ENCODE measurements around the gene FCHSD2.

Gene FCHSD2

GRCh38 chr11:73142128-73142377 is at the start of gene FCHSD2:
Gene FCHSD2 (minus strand): TSS chr11:73142318. CDS start chr11:73141877, 441 bp downstream.
- no peak for DNase-seq

DNA sequence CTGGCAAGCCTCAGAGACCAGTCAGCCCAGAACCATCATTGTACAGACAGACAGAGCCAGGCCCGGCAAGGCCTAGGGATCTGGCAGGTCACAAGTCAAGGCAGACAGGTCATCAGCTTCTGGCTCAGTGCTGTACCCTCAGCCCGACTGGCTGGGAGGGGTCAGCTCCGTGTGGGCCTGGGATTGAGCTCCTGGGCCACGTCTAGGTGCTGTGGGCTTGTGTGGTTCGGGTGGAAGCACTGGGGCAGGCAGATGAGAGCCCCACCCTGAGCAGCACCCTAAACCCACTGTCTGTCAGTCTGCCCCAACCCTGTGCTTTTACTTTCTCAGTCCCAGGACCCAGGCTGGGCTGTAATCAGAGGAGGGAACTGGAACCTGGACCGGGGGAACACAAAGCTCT is 49.0 kb upstream of the FCHSD2 start:
- no peak for DNase-seq

DNA sequence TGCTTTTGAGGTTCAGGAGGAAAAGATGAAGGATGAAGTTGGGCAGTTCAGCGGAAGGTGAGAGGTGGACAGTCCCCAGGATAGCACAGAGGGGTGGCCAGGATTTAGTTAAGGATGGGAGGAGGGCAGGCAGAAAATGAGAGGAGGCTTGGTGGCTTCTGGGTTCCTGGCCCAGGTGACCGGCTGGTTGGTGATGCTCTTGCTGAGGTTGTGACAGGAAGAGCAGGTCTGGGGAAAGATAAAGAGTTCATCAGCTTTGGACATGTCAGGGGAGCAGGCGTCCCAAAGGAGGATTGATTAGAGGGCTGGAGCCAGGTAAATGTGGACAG is 48.4 kb upstream of the FCHSD2 start:
- no peak for DNase-seq

GRCh38 chr11:73189723-73190556 is 47.8 kb upstream of the FCHSD2 start:
- DNase-seq = no peak

DNA sequence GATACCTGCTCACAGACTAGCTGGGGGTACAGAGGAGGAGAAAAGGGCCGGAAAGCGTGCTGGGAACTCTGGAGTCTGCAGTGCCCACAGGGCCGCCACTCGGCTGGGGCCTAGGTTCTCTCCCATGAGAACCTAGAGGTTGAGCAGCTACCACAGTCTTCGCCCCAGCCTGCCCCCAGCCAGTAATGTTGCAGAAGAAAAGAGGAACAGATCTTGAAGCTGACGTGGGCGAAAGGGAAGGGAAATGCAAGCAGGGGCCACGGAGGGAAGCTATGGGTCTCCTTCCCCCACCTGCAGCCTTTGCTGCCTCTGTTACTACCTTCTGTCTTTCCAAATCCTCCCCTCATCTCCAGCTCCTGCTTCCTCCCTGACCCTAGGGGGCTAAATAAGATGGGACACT is 47.2 kb upstream of the FCHSD2 start:
- no peak for DNase-seq

DNA sequence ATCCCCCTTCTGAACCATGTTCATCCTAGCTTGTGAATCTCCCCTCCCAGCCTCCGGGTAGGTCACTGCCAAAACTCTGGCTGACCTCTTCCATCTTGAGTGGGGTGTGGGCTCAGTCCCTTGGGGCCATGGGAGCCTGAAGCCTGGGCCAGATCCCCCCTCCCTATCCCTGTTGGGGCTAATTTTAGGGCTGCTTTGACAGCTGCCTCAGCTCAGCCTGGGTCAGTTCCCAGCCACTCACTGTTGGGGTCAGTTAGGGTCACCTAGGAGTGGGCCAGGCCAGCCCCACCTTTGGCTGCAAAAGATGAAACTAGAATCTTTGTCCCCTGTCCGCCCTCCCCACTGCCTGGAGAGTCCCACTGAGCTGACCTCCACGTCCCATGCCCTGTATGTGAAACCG is 46.2 kb upstream of the FCHSD2 start:
- no peak for DNase-seq

- no peak for DNase-seq
Observed at GRCh38 chr11:73187854-73188253, 45.7 kb upstream of the FCHSD2 start.

GRCh38 chr11:73186886-73187285 is 44.8 kb upstream of the FCHSD2 start:
- no peak for DNase-seq

GRCh38 chr11:73186294-73186850 is 44.3 kb upstream of the FCHSD2 start:
- no peak for DNase-seq

- DNase-seq = no peak
Observed at GRCh38 chr11:73185680-73186293, 43.7 kb upstream of the FCHSD2 start.

DNA sequence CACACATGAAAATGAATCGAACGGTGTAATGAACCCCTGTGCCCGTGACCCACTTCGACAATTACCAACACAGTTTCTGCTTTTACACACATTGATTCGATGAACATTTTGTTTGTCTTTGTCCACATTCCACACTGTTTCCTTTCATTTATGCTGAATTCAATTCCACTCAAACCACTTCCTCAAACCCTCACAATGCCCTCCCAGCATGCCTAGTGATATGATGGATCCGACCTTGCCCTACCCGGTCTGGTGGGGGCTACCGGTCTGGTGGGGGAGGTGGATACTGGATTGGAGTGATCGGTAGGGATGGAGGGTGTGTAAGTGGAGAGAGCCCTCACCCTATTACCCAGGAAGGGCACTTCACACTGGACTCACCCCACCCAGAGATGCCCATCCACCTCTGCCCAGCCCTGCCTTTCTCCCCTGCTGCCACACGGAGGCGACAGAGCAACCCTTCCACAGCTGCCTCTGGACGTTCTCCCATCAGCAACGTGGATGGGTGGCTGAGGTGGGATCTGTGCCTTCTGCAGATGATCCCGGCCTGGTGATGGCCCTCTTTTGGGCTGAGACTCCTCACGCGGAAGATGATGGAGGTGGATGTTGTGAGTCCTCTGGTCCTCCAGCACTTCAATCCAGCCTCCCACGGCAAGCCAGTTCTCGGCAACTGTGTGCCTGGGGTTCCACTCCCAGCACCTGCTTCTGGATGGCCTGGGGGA is 43.0 kb upstream of the FCHSD2 start:
- peak; percentile 40 for DNase-seq

DNA sequence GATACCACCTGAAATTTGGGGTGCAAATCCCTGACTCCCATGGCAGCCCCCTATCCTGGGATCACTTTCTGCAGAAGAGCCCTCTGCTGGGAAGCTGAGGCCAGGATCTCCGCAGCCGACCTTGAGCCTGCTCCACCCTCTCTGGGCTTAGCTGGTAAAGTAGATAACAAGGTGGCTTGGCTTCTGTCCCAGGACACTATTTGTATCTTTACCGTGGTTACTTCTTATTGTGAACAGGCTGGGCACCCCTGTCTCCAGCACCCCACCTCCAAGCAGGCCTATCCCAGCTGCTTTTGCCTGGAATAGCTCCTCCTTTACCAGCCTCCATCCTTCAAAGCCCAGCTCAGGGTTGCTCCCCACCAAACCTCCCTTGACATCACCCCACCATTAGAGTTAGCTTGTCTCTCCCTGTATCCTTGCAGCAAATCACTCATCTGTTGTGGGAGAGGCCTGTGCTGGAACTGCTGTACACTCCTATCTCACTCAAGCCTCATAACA is 40.8 kb upstream of the FCHSD2 start:
- DNase-seq = no peak

DNA sequence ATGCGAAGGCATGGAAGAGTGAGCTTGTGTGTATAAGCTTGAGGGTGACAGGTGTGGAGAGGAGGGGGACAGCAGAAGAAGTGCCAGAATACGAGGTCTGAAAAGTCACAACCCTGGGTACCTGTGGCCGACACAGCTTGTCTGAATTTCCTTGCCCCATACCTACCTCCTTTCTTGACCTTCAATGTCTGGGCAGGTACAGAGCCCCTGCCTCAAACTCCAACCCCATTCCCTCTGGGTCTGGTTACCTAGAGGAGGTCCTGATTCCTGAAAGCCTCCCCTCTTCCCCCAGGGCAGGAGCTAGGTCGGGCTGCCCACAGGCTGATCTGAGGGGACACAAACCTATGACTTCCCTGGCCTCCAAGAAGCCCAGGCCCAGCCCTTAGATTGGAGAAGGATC is 36.6 kb upstream of the FCHSD2 start:
- DNase-seq = no peak

DNA sequence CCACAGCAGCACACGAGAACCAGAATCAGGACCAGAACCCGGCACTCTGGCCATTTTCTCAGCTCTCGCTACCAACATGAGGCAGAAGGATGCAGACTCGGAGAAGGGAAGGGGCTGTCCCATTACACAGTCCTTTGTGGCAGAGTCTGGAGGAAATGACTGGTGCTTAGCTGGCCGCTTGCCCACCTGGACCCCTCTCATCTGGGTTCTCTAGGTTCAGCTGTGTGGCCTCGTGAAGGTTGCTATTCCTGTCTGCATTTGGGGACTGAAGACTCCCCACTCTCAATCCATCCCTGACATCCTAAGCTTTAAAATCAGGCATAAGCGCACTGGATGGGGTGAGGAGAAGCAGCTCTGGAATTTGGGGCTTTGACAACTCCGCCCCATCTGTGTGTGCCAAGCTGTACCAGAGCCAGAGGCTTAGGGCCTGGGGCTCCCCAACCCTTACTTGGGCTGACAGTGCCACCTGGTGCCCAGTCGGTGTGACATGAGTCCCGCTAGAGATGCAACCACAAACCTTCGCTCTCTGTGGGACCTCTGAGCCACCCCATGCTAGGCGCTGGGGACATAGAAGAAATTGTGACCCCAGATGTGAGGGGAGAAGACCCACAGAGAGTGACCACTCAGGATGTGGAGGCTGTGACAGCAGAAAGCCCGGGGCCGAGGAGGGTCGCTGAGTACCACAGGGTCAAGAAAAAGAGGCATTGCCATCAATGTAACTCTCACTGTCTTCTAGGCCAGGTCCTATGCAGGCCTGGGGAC is 35.8 kb upstream of the FCHSD2 start:
- DNase-seq = peak; percentile 56

DNA sequence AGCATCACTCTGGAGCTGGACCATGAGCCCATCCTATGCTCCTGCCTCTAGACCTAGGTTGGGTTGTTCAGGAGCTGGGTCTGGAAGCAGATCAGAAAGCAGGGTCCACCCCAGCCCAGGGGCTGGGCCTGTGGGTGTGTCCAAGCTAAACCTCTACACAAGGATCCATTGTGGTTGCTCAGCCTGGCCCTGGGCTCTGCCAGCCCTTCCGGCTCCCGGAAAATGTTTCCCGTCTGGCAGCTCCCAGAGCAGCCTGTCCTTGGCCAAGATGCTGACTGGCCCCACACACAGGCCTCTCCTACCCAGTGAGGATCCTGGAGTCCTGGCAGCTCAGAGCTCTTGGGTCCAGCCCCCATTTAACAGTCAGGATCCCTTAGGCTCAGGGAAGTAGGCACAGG is 35.3 kb upstream of the FCHSD2 start:
- DNase-seq = no peak

- no peak for DNase-seq
Observed at GRCh38 chr11:73176874-73177155, 34.7 kb upstream of the FCHSD2 start.

GRCh38 chr11:73176145-73176873 is 34.2 kb upstream of the FCHSD2 start:
- no peak for DNase-seq

- no peak for DNase-seq
Observed at GRCh38 chr11:73175551-73176144, 33.5 kb upstream of the FCHSD2 start.

DNA sequence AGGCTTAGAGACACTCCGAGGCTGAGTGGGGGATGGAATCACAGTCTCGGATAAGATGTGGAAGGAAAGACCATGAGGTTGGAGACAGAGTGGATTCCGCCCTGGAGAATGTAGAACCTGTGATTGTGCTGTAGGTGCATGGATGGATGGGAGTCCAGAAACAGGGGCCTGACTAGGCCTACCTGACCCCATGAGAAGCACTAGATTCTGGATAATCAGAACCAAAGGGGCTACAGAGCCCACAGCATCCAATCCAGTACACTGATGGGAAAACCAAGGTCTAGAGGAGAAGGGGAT is 32.3 kb upstream of the FCHSD2 start:
- no peak for DNase-seq

DNA sequence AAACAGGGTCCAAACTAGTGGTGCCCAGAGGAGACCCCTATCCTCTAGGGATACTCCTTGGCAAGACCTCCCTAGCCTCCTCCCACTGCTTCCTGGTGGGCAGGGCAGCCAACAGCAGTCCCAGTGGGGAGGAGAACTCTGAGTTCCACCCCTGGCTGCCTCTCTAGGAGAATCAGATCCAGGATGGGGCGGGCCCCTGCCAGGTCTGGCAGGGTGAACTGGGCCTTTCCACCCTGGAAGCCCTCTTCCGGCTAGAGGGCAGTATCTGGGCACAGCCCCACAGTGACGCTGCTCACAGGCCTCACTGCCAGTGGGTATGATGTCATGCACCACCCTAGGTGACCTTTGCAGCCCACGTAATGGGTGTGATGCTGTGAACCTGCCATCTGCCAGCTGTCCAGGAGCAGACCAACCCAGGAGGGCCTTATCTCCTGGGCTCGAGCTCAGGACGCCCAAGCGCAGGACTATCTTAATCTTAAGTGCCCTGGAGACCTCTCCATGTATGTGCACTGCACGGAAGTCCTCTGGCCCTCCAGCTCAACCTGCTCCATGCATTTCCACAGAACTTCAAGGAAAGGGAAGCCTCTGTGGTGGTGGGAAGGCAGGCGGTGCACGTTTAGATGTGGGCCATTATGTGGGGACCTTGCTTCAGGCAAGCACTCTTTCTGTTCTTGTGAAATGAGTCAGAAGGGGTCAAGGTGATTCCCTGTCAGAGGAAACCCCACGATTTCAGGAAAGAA is 31.8 kb upstream of the FCHSD2 start:
- no peak for DNase-seq

GRCh38 chr11:73172992-73173656 is 31.0 kb upstream of the FCHSD2 start:
- DNase-seq = no peak

All from NCI-H1436 (cell line).